ENCODE results near the gene SHROOM1. TPM values are rescaled to one million over a fixed set of nuclear protein-coding genes. Genes with fewer than 3 reads are reported as not detected.
"Not testable (repeated sequence)": the region's sequence is repeated elsewhere in the genome, so short reads cannot be mapped to it uniquely, and the experiment has no call there.

SHROOM1 gene
- total RNA-seq, 1 donor from 2014 or later: 2.9 TPM

DNA sequence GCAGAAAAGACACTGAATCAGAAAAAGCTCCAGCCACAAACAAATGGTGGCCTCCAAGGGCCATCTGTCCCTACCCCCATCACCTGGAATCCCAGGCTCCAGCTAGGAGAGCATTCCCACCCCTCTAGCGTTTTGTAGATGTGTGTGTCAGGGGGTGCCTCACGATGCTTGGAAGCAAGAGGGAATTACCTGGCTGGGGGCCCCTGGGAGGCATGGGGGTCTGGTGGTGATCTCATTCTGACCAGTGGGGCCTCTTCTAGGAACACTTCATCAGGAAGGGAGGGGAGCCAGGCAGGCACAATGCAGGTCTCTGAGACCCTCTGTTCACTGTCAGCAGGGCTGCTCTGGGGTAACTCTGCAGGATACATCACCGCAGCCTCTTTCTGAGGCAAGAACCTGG lies 6.0 kb downstream of the SHROOM1 start:
- no peak for DNase-seq

- DNase-seq: no peak
Observed at GRCh38 chr5:132823481-132824050, 6.9 kb downstream of the SHROOM1 start.

DNA sequence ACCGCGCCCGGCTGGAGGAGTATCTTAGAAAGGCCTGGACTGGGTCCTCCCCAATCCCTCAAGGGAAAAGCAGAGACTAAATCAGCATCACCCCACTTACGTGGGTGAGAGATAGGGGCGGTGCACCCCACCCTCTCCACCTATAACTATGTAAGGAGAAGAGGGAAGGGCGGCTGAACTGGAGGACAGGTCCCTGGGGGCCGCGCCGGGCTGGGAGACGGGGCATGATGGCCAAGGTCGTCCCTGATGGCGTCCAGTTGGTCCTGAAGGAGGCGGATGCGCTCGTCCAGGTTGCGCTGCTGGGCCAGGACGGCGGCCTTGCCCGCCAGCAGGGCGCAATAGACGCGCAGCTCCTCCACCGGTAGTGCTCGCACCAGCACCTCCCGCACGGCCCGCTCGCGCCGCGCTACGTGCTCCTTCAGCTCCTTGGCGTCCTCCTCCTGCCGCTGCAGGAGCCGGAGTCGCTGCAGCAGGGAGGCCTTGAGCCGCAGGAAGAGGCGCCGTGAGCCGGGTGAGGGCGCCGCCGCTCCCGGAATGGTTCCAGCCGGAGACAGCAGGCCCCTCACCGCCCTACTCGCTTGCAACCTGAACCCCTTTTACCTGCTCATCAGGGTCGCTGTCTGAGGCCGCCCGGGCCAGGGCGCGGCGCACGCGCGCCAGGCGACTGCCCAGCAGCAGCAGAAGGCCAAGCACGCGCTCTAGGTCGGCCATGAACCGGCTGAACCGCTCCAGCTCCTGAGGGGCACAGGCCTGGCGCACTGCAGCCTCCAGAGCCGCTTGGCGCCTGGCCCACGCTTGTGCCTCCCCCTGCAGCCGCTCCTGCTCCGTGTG lies 7.6 kb downstream of the SHROOM1 start:
- peak; percentile 55 for DNase-seq

DNA sequence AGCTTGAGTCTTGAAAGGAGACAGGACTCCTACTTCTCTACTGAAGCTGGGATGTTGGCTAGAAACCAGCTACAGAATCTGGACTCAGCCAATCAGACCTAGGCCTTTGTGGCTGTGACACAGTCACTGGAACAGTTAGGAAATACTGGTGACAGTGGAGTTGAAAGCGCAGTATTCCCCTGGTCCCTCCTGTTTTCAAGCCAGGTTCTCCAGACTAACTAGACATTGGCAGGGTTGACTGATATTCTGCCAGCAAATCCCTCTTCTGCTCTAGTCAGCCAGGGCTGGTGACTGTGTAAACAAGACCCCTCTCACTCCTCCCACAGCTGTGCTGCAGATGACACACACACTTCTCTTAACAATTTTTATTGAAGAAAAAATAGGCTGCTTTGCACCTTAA lies 8.7 kb downstream of the SHROOM1 start:
- peak; percentile 64 for DNase-seq

DNA sequence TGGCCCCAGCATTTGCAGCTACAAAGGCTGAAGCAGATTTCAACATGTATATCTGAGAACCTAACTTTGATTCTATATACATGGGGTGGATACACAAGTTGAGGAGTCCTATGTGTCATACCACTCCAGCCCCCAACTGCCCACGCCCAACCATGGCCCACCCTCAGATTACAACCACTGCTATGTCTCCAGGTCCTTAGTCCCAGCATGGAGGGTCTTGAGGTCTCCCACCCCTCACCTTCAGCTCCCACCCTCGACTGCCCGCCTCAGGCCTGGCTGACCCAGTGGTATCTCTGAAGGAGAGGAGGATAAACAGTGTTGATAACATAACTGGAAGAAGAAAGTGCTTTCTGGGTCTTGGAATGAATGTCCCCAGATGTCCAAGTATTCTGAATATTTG lies 9.1 kb downstream of the SHROOM1 start:
- no peak for DNase-seq

DNA sequence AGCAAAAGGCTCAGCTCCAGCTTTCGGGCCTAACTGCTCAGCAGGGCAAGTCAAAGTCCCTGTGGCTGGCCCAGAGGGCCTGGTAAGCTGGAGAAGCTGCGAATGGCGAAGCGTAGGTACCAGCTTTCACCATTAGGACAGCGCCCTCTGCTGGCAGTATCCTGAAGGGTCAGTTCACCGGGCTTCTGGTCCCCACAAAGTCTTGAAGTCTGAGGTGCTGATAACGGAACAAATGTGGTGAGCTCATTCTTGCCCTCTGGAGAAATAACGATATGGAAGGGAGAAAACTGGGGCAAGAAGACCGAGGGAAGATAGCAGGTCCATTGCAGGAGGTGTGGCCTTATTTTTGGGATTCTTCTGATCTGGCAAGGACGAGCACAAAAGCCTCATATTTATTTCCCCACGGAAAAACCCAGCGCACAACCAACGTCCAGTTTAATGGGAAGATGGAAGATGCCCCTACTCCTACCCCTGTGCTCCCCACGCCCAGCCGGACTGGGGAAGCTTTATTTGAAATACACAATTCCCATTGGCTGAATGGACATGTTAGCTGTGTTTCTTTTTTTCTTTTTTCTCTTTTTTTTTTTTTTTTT lies 10.2 kb downstream of the SHROOM1 start:
- peak; percentile 94 for DNase-seq

DNA sequence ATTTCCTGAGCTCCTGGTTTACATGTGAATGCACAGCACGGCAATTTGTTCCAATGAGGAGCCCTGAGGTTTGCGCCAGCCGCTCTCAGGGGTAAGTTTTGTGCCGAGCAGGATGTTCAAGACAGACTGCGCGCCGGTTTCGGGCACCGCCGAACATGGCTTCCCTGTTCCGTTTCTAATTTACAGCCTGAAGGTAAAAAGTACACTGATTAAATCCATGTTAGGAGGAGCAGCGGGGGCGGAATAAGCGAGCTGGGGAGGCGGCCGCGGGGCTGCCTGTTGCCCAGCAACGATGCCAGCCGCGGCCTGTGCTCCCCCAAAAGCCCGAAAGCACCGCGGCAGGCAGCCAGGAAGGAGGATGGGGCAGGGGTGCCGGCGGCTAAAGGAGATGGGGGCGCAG lies 11.0 kb downstream of the SHROOM1 start:
- DNase-seq: no peak

GRCh38 chr5:132817011-132817410 lies 13.4 kb downstream of the SHROOM1 start:
- DNase-seq: no peak

- no peak for DNase-seq
Observed at GRCh38 chr5:132816554-132816953, 13.9 kb downstream of the SHROOM1 start.

- no peak for DNase-seq
Observed at GRCh38 chr5:132816083-132816482, 14.4 kb downstream of the SHROOM1 start.

GRCh38 chr5:132815454-132815853 lies 15.0 kb downstream of the SHROOM1 start:
- no peak for DNase-seq

- no peak for DNase-seq
Observed at GRCh38 chr5:132814503-132815294, 15.7 kb downstream of the SHROOM1 start.

DNA sequence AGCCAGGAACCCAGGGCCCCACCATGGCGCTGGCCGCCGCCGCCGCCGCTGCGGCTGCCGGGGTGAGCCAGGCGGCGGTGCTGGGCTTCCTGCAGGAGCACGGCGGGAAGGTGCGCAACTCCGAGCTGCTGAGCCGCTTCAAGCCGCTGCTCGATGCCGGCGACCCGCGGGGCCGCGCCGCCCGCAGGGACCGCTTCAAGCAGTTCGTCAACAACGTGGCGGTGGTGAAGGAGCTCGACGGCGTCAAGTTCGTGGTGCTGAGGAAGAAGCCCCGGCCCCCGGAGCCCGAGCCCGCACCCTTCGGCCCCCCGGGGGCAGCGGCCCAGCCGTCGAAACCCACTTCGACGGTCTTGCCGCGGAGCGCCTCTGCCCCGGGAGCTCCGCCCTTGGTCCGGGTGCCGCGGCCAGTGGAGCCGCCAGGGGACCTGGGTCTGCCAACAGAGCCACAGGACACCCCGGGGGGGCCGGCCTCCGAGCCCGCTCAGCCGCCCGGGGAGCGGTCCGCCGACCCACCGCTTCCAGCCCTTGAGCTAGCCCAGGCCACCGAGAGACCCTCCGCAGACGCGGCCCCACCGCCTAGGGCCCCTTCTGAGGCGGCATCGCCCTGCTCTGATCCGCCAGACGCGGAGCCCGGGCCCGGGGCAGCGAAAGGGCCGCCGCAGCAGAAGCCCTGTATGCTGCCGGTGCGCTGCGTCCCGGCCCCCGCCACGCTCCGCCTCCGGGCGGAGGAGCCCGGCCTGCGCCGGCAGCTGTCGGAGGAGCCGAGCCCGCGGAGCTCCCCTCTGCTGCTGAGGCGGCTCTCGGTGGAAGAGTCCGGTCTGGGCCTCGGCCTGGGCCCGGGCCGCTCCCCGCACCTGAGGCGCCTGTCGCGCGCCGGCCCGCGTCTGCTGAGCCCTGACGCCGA lies 16.6 kb downstream of the SHROOM1 start:
- DNase-seq: peak; percentile 28

DNA sequence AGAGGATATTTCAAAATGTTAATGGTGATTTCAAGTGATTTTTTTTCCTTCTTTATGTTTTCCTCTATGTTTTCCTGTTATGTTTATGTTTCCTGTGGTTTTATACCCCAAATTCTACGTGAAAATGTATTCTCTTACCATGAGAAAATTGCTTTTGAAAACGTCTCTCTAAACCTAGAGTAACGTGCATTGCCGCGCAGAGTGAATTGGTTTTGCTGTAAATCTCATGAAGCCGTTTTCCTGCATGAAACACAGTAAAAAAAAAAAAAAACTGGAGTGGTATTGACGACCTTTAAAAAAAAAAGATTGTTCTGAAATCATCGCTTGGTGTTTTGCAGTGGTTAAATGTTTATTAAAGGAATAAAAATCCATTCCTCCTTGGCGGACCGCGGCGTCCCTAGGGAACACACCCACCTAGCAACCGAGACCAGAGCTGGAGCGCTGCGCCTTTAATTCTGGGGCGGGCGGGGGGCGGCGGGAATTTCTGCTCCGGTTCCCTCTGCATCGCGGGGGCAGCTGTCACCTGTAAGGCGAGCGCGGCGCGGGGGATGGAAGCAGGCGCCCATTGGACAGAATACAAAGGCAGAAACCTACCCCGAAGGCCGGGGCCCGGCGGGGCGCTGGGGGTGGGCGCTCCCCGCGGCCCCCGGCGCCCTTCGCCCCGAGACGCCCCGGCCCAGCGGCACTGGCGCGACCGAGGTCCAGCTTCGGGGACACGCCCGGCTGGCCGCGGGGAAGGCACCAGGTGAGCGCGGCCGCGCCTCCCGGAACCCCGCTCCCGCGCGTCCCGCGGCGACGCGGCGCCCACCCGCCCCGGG lies 17.5 kb downstream of the SHROOM1 start, which contains the start of gene SOWAHA:
Gene SOWAHA (plus strand): TSS at position 522 of the 818 bp plus-strand sequence. CDS start 320 bp downstream, outside the sequence.
- DNase-seq: no peak

DNA sequence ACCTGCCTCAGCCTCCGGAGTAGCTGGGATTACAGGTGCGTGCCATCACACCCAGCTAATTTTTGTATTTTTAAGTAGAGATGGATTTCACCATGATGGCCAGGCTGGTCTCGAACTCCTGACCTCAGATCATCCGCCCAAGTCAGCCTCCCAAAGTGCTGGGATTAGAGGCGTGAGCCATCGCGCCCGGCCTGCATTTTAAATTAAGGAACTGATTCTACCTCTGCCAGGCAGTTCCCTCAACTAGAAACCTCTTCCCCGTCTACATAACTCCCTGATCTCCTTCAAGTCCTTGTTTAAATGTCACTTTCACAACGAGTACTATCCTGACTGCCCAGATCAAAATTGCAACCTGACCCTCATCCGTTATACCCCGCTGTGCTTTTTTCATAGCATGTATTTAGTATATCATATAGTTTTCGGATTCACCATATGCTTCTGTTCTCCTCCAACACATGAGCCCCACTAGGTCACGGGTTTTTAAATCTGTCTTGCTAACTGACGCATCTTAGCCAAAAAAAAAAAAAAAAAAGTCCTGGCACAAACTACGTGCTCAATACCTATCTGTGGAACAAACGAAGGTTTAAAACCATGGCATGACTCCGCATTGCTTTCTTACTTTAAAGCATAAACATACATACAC lies 18.2 kb downstream of the SHROOM1 start:
- DNase-seq: no peak

GRCh38 chr5:132810605-132811004 lies 19.8 kb downstream of the SHROOM1 start:
- no peak for DNase-seq

- DNase-seq: no peak
Observed at GRCh38 chr5:132808866-132809265, 21.6 kb downstream of the SHROOM1 start.

DNA sequence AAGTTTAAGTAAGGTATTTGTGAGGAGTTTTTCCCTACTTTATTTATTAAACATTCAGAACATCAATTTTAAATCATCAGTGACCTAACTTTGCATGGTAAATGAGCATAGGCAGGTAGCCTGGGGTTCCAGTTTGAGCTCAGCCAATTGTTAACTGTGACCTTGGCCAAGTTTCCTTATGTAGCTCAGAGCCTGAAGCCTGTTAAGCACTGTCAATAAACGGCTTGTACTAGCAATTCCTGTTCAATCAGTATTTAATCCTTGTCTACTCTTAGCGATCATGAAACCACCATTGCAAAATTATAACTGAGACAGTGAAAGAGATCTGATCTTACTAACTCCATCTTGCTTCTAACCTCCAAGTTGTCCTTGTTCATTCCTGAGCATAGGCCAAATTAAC lies 22.0 kb downstream of the SHROOM1 start:
- DNase-seq: no peak

DNA sequence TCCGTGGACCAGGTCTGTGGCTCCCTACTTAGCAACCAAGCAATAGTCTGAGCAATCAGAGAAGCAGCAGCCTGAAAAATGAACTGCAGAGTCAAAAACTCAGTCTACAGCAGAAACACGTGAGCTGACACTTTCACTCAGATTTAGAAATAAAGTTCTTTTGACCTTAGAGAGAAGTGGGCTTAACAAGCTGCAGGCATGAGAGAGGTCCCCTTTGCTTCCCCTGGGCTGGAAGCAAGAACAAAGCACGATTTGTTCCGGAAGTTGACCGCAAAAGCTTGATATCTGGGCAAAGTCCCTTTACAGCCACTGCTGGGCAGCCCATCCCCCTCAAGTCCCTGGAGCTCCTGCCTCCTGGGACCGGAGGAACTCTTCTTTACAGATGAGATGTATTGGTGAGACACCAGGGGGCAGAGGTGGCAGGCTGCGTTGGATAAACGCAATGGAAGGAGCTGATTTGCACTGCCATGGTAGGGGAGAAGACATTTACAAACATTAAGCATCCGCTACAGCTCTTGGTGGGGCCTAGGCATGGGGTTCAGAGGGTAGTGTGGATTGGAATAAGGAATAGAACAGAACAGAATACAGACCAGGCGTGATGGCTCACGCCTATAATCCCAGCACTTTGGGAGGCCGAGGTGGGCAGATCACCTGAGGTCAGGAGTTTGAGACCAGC lies 23.1 kb downstream of the SHROOM1 start:
- no peak for DNase-seq

- not testable (repeated sequence) for DNase-seq
Observed at GRCh38 chr5:132806804-132807162, 23.7 kb downstream of the SHROOM1 start.

Measured in tongue (tissue), 2 donors.